WI38 (cell line): ENCODE results near the gene IGSF21.

ENCODE experiments used
- H3K4me3 ChIP-seq: 2 replicates; pipeline ENCODE4 v1.5.1; 2011; ENCODE audit warnings: low read depth, mild to moderate bottlenecking, control low read depth, low read length
- CTCF ChIP-seq: IDR thresholded peaks from 2 replicates; pipeline ENCODE4 v1.5.1; 2012; ENCODE audit warnings: low read depth, mild to moderate bottlenecking, control low read depth, low read length

IGSF21 gene

GRCh38 chr1:18278946-18279345 is 171.3 kb downstream of the IGSF21 start:
- no peak for TF ChIP-seq CTCF
- H3K4me3 ChIP-seq: no peak overlapping the region

DNA sequence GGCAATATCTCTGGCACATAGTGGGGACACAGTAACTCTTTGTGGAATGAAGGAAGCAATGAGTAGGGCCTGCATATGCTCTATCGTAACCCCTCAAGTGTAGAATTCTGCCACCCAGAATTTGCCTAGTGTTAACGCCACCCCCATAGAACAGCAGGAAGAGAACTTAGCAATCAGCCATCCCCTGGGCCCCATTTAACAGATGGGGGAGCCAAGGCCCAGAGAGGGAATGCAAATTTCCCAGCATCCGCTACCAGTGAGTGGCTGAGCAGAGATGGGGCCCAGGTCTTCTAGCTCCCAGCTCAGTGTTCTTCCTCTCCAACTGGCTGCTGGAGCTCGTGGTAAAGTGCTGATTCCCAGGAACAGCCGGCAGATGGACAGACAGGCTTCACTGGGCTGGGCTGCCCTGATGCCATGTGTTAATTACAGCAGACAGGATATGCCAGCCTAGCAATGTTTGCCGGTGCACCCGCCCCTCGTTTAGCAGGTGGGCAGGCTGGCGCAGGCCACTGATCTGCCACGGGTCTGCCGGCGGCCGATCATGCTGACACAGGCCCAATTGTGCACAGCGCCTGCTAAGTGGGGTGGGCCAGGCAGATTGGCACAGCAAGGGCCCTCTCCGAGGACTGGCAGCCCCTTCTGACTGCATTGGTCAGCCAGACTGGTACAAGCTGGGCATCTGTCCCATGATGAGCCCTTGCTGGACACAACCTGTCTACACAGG is 171.9 kb downstream of the IGSF21 start:
- TF ChIP-seq CTCF: no peak
- no peak overlapping the region for H3K4me3 ChIP-seq

DNA sequence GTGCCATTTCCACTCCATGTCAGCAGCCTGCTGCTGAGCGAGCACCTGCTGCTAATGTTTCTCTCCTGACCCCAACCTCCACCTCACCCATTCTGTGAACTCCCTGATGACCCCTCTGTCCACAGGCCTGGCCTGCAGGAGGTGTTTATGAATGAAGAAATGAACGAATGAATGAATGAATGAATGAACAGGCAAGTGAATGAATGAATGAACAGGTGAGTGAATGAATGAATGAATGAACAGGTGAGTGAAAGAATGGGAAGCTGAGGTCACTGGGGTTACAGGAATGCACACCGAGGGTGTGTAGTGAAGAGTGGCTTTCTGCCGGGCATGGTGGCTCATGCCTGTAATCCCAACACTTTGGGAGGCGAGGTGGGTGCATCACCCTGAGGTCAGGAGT is 173.4 kb downstream of the IGSF21 start:
- TF ChIP-seq CTCF: no peak
- no peak overlapping the region for H3K4me3 ChIP-seq

GRCh38 chr1:18282851-18283600 is 175.4 kb downstream of the IGSF21 start:
- TF ChIP-seq CTCF: no peak
- no peak overlapping the region for H3K4me3 ChIP-seq

GRCh38 chr1:18283601-18284385 is 176.2 kb downstream of the IGSF21 start:
- no peak overlapping the region for H3K4me3 ChIP-seq
- no peak for TF ChIP-seq CTCF

- no peak for TF ChIP-seq CTCF
- no peak overlapping the region for H3K4me3 ChIP-seq
Observed at GRCh38 chr1:18284805-18285537, 177.4 kb downstream of the IGSF21 start.
